Suprapubic skin (tissue), 3 donors: Measurements from ENCODE around the gene NXNL1.

Experiments
- CTCF ChIP-seq, 2 donors: fragments of 200-600 bp in 1 of 2; fragments of 450-650 bp in 1 of 2; sonication (generic) in 1 of 2; IDR thresholded peaks; one replicate each; pipeline ENCODE4 v1.5.1; 2016 to 2019; ENCODE audit warnings: antibody characterized with exemption in 2 of 2, mild to moderate bottlenecking in 1 of 2, moderate library complexity in 1 of 2
- EP300 ChIP-seq: sonication (generic); formaldehyde crosslinking; IDR thresholded peaks from one replicate; pipeline ENCODE4 v1.6.1; 2017; ENCODE audit warnings: antibody characterized with exemption
- POLR2A ChIP-seq, 2 donors: fragments of 450-650 bp; IDR thresholded peaks; one replicate each; pipeline ENCODE4 v1.6.1; 2017; ENCODE audit warnings: antibody characterized with exemption in 2 of 2, mild to moderate bottlenecking in 2 of 2, moderate library complexity in 2 of 2

DNA sequence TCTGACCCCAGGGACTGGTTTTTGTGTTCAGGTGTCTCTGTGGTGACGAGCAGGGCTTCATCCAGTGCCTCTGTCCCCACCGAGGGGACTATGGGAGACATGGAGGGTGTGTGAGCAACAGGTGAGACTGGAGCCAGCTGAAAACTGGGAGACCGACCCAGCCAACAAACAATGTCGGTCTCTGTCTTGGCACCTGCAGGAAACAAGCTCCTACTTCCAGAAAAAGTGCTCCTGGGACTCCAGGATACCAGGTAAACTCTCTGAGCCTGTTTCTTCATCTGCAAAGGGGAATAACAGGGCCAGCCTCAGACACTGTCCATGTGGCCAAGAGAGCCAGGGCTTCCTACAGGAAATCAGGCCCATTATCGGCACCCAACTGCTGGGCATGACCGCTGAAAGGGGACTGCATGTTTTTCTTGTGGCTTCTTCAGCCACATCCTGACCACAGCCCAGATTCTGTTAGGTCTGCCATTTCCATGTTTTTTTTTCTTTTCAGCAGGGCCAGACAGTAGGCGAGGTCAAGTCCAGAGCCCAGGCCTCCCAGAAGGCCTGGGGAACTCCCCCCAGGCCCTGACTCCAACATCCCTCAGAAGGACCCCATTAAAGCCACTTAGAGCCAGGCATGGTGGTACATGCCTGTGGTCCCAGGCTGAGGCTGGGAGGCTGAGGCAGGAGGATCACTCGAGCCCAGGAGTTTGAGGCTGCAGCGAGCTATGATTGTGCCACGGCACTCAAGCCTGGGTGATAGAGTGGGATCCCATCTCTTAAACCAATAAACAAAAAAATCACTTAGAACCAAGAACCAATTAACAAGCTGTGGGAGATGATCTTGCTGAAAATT is 54.5 kb downstream of the NXNL1 start:
- TF ChIP-seq CTCF (IDR thresholded peaks at IDR 0.05) (no peak), POLR2A (IDR thresholded peaks at IDR 0.05) (no peak), EP300 (no peak)
